ENCODE results near the gene GAN. TPM values are rescaled to one million over a fixed set of nuclear protein-coding genes. Genes with fewer than 3 reads are reported as not detected.
"Not testable (repeated sequence)": the region's sequence is repeated elsewhere in the genome, so short reads cannot be mapped to it uniquely, and the experiment has no call there.

Gene GAN
- total RNA-seq, 1 experiment from 2014 or later, result 25.4 TPM

DNA sequence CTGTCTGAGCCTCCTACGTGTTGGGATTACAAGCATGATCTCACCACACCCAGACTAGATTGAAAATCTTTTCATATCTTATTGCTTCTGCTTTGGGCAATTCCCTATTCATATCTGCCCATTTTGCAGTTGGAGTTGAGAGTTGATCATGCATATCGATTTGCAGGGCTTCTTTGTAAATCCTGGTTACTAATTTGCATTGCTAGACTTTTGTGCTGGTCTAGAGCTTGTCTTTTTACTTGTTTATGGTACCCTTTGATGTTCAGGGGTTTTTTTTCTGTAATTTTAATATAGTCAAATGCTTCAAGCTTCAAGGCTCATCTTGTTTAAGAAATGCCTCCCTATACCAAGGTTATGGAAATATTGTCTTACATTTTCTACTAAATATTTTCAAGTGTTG is 106.4 kb downstream of the GAN start (continued):
- TF ChIP-seq, protein P1, sequence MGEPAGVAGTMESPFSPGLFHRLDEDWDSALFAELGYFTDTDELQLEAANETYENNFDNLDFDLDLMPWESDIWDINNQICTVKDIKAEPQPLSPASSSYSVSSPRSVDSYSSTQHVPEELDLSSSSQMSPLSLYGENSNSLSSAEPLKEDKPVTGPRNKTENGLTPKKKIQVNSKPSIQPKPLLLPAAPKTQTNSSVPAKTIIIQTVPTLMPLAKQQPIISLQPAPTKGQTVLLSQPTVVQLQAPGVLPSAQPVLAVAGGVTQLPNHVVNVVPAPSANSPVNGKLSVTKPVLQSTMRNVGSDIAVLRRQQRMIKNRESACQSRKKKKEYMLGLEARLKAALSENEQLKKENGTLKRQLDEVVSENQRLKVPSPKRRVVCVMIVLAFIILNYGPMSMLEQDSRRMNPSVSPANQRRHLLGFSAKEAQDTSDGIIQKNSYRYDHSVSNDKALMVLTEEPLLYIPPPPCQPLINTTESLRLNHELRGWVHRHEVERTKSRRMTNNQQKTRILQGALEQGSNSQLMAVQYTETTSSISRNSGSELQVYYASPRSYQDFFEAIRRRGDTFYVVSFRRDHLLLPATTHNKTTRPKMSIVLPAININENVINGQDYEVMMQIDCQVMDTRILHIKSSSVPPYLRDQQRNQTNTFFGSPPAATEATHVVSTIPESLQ (CRISPR knock-in tag; IDR thresholded peaks at IDR 0.05), result no peak
- no peak for TF ChIP-seq OVOL2 (CRISPR knock-in tag; IDR thresholded peaks at IDR 0.05; ENCODE audit: borderline replicate concordance)
- TF ChIP-seq SMAD3 (CRISPR knock-in tag; IDR thresholded peaks at IDR 0.05; ENCODE audit: borderline replicate concordance), result no peak
- TF ChIP-seq, protein P2, sequence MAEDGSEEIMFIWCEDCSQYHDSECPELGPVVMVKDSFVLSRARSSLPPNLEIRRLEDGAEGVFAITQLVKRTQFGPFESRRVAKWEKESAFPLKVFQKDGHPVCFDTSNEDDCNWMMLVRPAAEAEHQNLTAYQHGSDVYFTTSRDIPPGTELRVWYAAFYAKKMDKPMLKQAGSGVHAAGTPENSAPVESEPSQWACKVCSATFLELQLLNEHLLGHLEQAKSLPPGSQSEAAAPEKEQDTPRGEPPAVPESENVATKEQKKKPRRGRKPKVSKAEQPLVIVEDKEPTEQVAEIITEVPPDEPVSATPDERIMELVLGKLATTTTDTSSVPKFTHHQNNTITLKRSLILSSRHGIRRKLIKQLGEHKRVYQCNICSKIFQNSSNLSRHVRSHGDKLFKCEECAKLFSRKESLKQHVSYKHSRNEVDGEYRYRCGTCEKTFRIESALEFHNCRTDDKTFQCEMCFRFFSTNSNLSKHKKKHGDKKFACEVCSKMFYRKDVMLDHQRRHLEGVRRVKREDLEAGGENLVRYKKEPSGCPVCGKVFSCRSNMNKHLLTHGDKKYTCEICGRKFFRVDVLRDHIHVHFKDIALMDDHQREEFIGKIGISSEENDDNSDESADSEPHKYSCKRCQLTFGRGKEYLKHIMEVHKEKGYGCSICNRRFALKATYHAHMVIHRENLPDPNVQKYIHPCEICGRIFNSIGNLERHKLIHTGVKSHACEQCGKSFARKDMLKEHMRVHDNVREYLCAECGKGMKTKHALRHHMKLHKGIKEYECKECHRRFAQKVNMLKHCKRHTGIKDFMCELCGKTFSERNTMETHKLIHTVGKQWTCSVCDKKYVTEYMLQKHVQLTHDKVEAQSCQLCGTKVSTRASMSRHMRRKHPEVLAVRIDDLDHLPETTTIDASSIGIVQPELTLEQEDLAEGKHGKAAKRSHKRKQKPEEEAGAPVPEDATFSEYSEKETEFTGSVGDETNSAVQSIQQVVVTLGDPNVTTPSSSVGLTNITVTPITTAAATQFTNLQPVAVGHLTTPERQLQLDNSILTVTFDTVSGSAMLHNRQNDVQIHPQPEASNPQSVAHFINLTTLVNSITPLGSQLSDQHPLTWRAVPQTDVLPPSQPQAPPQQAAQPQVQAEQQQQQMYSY (CRISPR knock-in tag; IDR thresholded peaks at IDR 0.05), result no peak

DNA sequence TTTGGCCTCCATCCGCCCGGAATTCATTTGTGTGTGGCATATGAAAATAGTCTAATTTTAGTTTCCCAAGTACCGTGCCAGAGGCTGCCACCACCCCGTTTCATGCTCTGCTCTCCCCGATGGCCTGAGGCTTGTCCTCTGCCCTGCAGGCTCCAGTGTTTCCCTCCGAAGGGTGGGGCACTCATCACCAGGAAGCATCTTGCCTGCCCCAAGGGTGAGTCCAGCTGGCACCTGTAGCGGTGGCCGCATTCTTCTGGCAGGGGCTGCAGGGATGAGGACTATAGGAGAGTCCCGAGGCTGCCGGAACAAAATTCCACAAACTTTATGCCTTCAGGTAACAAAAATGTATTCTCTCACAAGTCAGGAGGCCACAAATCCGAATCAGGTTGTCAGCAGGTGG is 106.8 kb downstream of the GAN start:
- TF ChIP-seq ZNF263 (CRISPR knock-in tag; IDR thresholded peaks at IDR 0.05; ENCODE audit: low read depth) (no peak), JUN (CRISPR knock-in tag; IDR thresholded peaks at IDR 0.05) (no peak), ZNF138 (CRISPR knock-in tag; conservative IDR thresholded peaks at IDR 0.05) (no peak), MYBL2 (CRISPR knock-in tag; IDR thresholded peaks at IDR 0.05) (no peak), NR3C1 (CRISPR knock-in tag; conservative IDR thresholded peaks at IDR 0.05; ENCODE audit: low read depth) (no peak), ZNF317 (CRISPR knock-in tag; IDR thresholded peaks at IDR 0.05; ENCODE audit: borderline replicate concordance, low read depth) (no peak), NFYB (CRISPR knock-in tag; conservative IDR thresholded peaks at IDR 0.05; ENCODE audit: low read depth) (no peak), SMAD3 (CRISPR knock-in tag; IDR thresholded peaks at IDR 0.05; ENCODE audit: borderline replicate concordance) (no peak)
- TF ChIP-seq, protein P3, sequence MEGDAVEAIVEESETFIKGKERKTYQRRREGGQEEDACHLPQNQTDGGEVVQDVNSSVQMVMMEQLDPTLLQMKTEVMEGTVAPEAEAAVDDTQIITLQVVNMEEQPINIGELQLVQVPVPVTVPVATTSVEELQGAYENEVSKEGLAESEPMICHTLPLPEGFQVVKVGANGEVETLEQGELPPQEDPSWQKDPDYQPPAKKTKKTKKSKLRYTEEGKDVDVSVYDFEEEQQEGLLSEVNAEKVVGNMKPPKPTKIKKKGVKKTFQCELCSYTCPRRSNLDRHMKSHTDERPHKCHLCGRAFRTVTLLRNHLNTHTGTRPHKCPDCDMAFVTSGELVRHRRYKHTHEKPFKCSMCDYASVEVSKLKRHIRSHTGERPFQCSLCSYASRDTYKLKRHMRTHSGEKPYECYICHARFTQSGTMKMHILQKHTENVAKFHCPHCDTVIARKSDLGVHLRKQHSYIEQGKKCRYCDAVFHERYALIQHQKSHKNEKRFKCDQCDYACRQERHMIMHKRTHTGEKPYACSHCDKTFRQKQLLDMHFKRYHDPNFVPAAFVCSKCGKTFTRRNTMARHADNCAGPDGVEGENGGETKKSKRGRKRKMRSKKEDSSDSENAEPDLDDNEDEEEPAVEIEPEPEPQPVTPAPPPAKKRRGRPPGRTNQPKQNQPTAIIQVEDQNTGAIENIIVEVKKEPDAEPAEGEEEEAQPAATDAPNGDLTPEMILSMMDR (IDR thresholded peaks at IDR 0.05), result no peak
- TF ChIP-seq, protein P4, sequence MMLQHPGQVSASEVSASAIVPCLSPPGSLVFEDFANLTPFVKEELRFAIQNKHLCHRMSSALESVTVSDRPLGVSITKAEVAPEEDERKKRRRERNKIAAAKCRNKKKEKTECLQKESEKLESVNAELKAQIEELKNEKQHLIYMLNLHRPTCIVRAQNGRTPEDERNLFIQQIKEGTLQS (CRISPR knock-in tag; conservative IDR thresholded peaks at IDR 0.05), result no peak
- TF ChIP-seq, protein P5, sequence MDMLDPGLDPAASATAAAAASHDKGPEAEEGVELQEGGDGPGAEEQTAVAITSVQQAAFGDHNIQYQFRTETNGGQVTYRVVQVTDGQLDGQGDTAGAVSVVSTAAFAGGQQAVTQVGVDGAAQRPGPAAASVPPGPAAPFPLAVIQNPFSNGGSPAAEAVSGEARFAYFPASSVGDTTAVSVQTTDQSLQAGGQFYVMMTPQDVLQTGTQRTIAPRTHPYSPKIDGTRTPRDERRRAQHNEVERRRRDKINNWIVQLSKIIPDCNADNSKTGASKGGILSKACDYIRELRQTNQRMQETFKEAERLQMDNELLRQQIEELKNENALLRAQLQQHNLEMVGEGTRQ (CRISPR knock-in tag; IDR thresholded peaks at IDR 0.05), result no peak
- TF ChIP-seq, protein P6, sequence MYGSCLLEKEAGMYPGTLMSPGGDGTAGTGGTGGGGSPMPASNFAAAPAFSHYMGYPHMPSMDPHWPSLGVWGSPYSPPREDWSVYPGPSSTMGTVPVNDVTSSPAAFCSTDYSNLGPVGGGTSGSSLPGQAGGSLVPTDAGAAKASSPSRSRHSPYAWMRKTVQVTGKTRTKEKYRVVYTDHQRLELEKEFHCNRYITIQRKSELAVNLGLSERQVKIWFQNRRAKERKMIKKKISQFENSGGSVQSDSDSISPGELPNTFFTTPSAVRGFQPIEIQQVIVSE (CRISPR knock-in tag; IDR thresholded peaks at IDR 0.05; ENCODE audit: borderline replicate concordance), result no peak
- TF ChIP-seq, protein P7, sequence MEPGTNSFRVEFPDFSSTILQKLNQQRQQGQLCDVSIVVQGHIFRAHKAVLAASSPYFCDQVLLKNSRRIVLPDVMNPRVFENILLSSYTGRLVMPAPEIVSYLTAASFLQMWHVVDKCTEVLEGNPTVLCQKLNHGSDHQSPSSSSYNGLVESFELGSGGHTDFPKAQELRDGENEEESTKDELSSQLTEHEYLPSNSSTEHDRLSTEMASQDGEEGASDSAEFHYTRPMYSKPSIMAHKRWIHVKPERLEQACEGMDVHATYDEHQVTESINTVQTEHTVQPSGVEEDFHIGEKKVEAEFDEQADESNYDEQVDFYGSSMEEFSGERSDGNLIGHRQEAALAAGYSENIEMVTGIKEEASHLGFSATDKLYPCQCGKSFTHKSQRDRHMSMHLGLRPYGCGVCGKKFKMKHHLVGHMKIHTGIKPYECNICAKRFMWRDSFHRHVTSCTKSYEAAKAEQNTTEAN (CRISPR knock-in tag; IDR thresholded peaks at IDR 0.05), result no peak
- TF ChIP-seq, protein P8, sequence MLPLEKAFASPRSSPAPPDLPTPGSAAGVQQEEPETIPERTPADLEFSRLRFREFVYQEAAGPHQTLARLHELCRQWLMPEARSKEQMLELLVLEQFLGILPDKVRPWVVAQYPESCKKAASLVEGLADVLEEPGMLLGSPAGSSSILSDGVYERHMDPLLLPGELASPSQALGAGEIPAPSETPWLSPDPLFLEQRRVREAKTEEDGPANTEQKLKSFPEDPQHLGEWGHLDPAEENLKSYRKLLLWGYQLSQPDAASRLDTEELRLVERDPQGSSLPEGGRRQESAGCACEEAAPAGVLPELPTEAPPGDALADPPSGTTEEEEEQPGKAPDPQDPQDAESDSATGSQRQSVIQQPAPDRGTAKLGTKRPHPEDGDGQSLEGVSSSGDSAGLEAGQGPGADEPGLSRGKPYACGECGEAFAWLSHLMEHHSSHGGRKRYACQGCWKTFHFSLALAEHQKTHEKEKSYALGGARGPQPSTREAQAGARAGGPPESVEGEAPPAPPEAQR (CRISPR knock-in tag; IDR thresholded peaks at IDR 0.05), result no peak
- TF ChIP-seq, protein P9, sequence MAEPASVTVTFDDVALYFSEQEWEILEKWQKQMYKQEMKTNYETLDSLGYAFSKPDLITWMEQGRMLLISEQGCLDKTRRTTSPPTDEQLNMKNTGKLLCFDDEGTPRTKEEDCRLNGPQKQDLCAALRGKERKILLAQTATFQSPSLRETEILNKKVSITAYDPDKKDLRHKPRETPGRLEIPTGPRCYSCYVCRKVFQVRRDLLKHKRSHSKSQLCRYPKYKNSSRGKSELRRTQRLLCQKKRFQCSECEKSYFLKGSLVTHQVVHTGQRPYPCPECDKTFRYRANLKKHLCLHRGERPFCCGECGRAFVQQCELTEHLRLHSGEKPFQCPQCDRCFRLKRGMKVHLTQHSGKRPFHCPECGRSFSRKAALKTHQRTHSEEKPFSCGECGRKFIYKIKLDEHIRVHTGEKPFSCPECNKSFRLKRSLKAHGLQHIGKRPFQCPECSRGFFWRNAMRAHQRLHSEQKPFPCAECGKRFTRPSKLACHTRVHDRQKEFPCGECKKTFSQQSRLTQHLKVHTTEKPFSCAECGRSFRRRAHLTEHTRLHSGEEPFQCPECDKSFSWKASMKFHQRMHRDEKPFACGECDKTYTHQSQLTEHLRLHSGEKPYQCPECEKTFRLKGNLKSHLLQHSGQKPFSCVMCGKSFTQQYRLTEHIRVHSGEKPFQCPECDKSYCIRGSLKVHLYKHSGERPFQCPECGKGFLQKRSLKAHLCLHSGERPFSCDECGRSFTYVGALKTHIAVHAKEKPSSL (CRISPR knock-in tag; conservative IDR thresholded peaks at IDR 0.05), result no peak
- Mint-ChIP-seq H3K4me3 (no peak overlapping the region), H3K9me3 (peaks cover 12% of the 10 kb centered on the region; the same call in 1 of the 2 replicates), H3K36me3 (no peaks in the 10 kb centered on the region), H3K27ac (no peak overlapping the region), H3K4me1 (peaks cover 2% of the 10 kb centered on the region; the same call in 1 of the 2 replicates), H3K27me3 (ENCODE audit: low read depth) (no peaks in the 10 kb centered on the region)
- ATAC-seq (no peak), DNase-seq (ENCODE audit: low spot score) (no peak)
- ChIA-PET CTCF (no interaction called here), POLR2A (no interaction called here)

DNA sequence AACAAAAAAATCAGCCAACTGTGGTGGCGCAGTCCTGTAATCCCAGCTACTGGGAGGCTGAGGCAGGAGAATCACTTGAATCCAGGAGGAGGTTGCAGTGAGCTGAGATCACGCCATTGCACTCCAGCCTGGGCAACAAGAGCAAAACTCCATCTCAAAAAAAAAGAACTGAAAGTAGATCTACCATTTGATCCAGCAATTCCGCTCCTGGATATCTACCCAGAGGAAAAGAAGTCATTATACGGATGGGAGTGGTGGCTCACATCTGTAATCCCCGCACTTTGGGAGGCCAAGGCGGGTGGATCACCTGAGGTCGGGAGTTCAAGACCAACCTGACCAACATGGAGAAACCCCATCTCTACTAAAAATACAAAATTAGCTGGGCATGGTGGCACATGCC is 107.4 kb downstream of the GAN start:
- DNase-seq (ENCODE audit: low spot score); H3K36me3 Mint-ChIP-seq; ATAC-seq; CTCF ChIA-PET; H3K4me1 Mint-ChIP-seq; H3K27me3 Mint-ChIP-seq (ENCODE audit: low read depth); H3K27ac Mint-ChIP-seq; H3K4me3 Mint-ChIP-seq; POLR2A ChIA-PET: not testable (repeated sequence)
- peaks cover 12% of the 10 kb centered on the region; the same call in 1 of the 2 replicates for H3K9me3 Mint-ChIP-seq
